CD4-positive, CD25-positive, alpha-beta regulatory T cell (primary cell): ENCODE data around the gene TMC3. TPM values are rescaled to one million over a fixed set of nuclear protein-coding genes. Genes with fewer than 3 reads are reported as not detected.

Experiments
- ATAC-seq, 2 donors: fragments of 150-1000 bp; cut with Tn5 transposase; one replicate each; pipeline ENCODE4 v1.10.0; 2021; ENCODE audit warnings: low read depth in 2 of 2, moderate number of reproducible peaks in 2 of 2, moderate library complexity in 1 of 2
- DNase-seq, 3 donors: peaks; one replicate each; pipeline versions ENCODE4 v3.0.0 to v3.0.0-alpha.2; 2012 to 2022; ENCODE audit warnings: mixed read lengths in 1 of 3
- H3K27ac ChIP-seq: one replicate; pipeline ENCODE4 v1.7.0; 2013; ENCODE audit warnings: mild to moderate bottlenecking, low read length; ENCODE audit not compliant: insufficient read depth, poor library complexity, severe bottlenecking
- H3K27me3 ChIP-seq: one replicate; pipeline ENCODE4 v1.7.0; 2013; ENCODE audit warnings: low read length; ENCODE audit not compliant: control insufficient read depth, insufficient read depth
- H3K36me3 ChIP-seq: one replicate; pipeline ENCODE4 v1.7.0; 2013; ENCODE audit warnings: mild to moderate bottlenecking, low read length, moderate library complexity; ENCODE audit not compliant: control insufficient read depth, insufficient read depth
- H3K4me1 ChIP-seq: 2 replicates; pipeline ENCODE4 v1.7.0; 2013; ENCODE audit warnings: mild to moderate bottlenecking, low read length; ENCODE audit not compliant: insufficient read depth, control insufficient read depth, poor library complexity, severe bottlenecking
- H3K4me3 ChIP-seq: one replicate; pipeline ENCODE4 v1.7.0; 2013; ENCODE audit warnings: low read depth, mild to moderate bottlenecking, low read length, moderate library complexity
- H3K9me3 ChIP-seq, 2 experiments: 1 replicate in 1 of 2; 2 replicates in 1 of 2; pipeline ENCODE4 v1.7.0; 2013; ENCODE audit warnings: low read length in 2 of 2, mild to moderate bottlenecking in 1 of 2, moderate library complexity in 1 of 2; ENCODE audit not compliant: control insufficient read depth in 2 of 2
- H3K27ac Mint-ChIP-seq, 3 donors: one replicate each; pipeline ENCODE4 v1.8.0; 2020 to 2022; ENCODE audit warnings: mild to moderate bottlenecking in 3 of 3, mixed read lengths in 3 of 3, moderate library complexity in 2 of 3
- H3K27me3 Mint-ChIP-seq: one replicate; pipeline ENCODE4 v1.8.0; 2022; ENCODE audit warnings: mild to moderate bottlenecking, mixed read lengths
- H3K36me3 Mint-ChIP-seq: one replicate; pipeline ENCODE4 v1.8.0; 2020; ENCODE audit warnings: mixed read lengths
- H3K4me1 Mint-ChIP-seq, 4 donors: one replicate each; pipeline ENCODE4 v1.8.0; 2020 to 2022; ENCODE audit warnings: mixed read lengths in 4 of 4, mild to moderate bottlenecking in 1 of 4
- H3K4me3 Mint-ChIP-seq, 4 donors: one replicate each; pipeline ENCODE4 v1.8.0; 2020 to 2022; ENCODE audit warnings: mild to moderate bottlenecking in 4 of 4, mixed read lengths in 4 of 4, moderate library complexity in 3 of 4
- H3K9me3 Mint-ChIP-seq, 7 donors: one replicate each; pipeline ENCODE4 v1.8.0; 2020 to 2022; ENCODE audit warnings: mixed read lengths in 7 of 7, mild to moderate bottlenecking in 3 of 7, moderate library complexity in 2 of 7
- polyA plus RNA-seq, 4 donors: library from polyadenylated mRNA; unstranded; fragments of 300-500 nt; fragmentation: Illumina TruSeq; gene quantifications; one replicate each; pipeline ENCODE4 v1.2.3, GENCODE V29; 2021
- total RNA-seq: library from RNA; stranded (reverse); gene quantifications from one replicate; pipeline ENCODE4 v1.2.3, GENCODE V29; 2022

Gene TMC3
- total and polyA plus RNA-seq, 5 donors from 2014 or later: 0.05 to 0.06 TPM; not detected in 3

DNA sequence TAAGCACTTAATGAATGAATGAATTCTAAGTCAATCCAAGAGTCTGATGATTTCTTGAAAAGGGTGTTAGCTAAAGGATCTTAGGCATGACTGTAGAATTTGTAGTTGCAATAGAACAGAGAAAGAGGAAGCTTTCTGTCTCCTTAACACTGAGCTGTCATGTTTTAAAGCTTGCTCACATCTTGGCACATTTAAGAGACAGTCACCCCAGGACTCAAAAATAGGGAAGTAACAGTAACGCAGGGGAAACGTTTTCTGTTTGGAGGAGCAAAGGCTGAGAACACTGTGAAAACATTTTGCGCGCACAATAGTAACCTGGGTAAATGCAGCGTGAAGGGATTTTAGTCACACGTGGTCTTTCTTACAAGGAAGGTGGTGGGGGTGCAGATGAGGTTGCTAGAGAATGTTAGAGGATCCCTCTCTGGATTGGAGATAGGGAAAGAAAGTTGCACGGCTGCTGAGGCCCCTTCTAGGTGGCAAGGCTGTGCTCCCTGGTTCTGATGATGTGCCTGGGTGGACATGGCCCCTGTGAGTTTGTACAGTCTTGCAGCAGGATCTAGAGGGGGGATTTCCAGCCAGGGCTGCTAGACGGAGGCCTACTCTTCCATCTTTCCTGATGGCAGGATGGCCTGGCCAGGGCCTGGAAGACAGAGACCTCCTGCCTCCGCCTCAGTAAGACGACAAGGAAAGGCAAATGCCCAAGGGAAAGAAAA is 62.1 kb downstream of the TMC3 start:
- Mint-ChIP-seq H3K27me3 (no peaks in the 10 kb centered on the region), H3K36me3 (peaks cover 68% of the 10 kb centered on the region), H3K4me3 (peak overlapping the region in 2 of 4 donors; percentile 4 to 5), H3K9me3 (peaks cover 0 to 1% (median 0%) of the 10 kb centered on the region in 7 donors), H3K4me1 (peaks cover 10 to 92% (median 49%) of the 10 kb centered on the region in 4 donors), H3K27ac (peak overlapping the region; percentile 74 to 95 (median 76))
- Histone ChIP-seq H3K27me3 (no peaks in the 10 kb centered on the region), H3K36me3 (peaks cover 59% of the 10 kb centered on the region), H3K27ac (peak overlapping the region; percentile 63), H3K9me3 (no peaks in the 10 kb centered on the region), H3K4me1 (peaks cover 32% of the 10 kb centered on the region), H3K4me3 (no peak overlapping the region)
- ATAC-seq: peak; percentile 26 to 52
- DNase-seq: no peak

DNA sequence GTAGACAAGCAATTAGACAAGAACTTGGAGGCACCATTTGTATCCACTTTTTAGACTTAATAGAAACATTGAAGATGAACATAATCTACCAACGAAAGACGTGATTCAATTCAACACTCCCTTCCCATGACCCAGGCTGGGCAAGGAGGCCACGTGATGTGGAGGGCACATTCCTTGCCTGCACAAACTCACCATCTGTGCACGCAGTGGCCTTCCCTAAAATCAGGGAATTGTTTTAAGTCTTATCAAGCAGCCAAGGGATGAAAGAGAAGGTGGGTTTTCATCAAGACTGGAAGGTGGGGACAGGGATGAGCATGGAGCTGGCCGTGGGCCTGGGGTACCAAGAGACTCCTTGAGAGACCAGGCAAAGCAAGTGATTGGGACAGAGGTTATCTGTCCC is 63.5 kb downstream of the TMC3 start:
- Histone ChIP-seq H3K4me3 (no peak overlapping the region), H3K36me3 (peaks cover 74% of the 10 kb centered on the region), H3K9me3 (no peaks in the 10 kb centered on the region), H3K27ac (peak overlapping the region; percentile 63), H3K4me1 (peaks cover 38% of the 10 kb centered on the region), H3K27me3 (no peaks in the 10 kb centered on the region)
- ATAC-seq (no peak), DNase-seq (no peak)
- Mint-ChIP-seq H3K4me1 (peaks cover 0 to 92% (median 38%) of the 10 kb centered on the region in 4 donors), H3K36me3 (peaks cover 74% of the 10 kb centered on the region), H3K27me3 (no peaks in the 10 kb centered on the region), H3K9me3 (peaks cover 0 to 1% (median 0%) of the 10 kb centered on the region in 7 donors), H3K27ac (peak overlapping the region; percentile 74 to 95 (median 95)), H3K4me3 (peak overlapping the region in 2 of 4 donors; percentile 9 to 17)

GRCh38 chr15:81309647-81310450 is 64.2 kb downstream of the TMC3 start:
- peaks cover 80% of the 10 kb centered on the region for H3K36me3 ChIP-seq
- peak overlapping the region; percentile 42 for H3K27ac ChIP-seq
- ATAC-seq (no peak), DNase-seq (no peak)
- no peaks in the 10 kb centered on the region for H3K9me3 ChIP-seq
- Mint-ChIP-seq H3K4me3 (peak overlapping the region in 1 of 4 donors; percentile 3), H3K36me3 (peaks cover 70% of the 10 kb centered on the region), H3K9me3 (peaks cover 0 to 1% (median 0%) of the 10 kb centered on the region in 7 donors), H3K4me1 (peaks cover under 1 to 92% (median 36%) of the 10 kb centered on the region in 4 donors), H3K27me3 (no peaks in the 10 kb centered on the region), H3K27ac (peak overlapping the region; percentile 74 to 97 (median 95))
- H3K4me1 ChIP-seq: peaks cover 38% of the 10 kb centered on the region
- no peak overlapping the region for H3K4me3 ChIP-seq
- no peaks in the 10 kb centered on the region for H3K27me3 ChIP-seq

DNA sequence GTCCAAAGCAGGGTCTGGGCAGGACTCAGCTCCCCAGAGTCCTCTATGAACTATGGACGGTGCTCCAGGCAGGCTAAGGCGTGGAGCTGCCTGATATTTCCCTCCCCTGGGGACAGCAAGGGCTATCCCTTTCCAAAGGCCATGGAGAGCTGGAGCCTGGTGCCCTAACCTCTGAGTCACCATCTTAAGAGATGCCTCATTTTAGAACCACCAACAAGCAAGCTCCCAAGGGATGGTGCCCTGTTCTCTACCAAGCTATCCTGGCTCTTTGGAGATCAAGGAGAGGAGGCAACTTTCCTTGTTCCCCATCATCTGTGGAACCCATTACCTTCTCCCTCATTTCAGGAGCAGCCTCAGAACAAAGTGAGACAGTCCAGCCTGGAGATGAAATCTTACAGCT is 65.8 kb downstream of the TMC3 start:
- Histone ChIP-seq H3K4me3 (no peak overlapping the region), H3K27ac (no peak overlapping the region), H3K36me3 (peaks cover 91% of the 10 kb centered on the region), H3K27me3 (no peaks in the 10 kb centered on the region), H3K4me1 (peaks cover 50% of the 10 kb centered on the region), H3K9me3 (no peaks in the 10 kb centered on the region)
- ATAC-seq (no peak), DNase-seq (no peak)
- Mint-ChIP-seq H3K36me3 (peaks cover 81% of the 10 kb centered on the region), H3K4me1 (peaks cover 15 to 95% (median 47%) of the 10 kb centered on the region in 4 donors), H3K9me3 (no peaks in the 10 kb centered on the region), H3K4me3 (peak overlapping the region in 2 of 4 donors; percentile 38 to 40), H3K27ac (peak overlapping the region; percentile 20 to 100 (median 80)), H3K27me3 (no peaks in the 10 kb centered on the region)

DNA sequence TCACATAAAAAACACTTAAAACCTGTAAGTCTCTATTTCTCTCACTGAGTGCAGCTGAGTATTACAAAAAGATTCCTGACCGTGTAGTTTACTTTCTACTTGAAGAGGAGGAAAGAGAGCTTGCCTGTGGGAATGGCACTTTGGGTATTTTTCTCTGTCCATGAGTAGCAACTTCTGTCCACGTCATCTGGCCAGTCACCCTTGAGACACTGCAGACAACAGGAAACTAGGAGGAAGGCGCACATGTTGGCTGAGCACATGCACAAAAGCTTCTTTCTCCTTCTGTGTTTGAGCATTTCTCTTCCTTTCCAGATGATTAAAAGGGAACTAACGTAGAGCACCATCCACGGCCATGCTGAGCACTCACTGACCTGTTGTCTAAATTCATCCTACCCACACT is 69.8 kb downstream of the TMC3 start:
- peaks cover 100% of the 10 kb centered on the region for H3K36me3 ChIP-seq
- no peaks in the 10 kb centered on the region for H3K27me3 ChIP-seq
- ATAC-seq (peak; percentile 11 to 17), DNase-seq (no peak)
- H3K9me3 ChIP-seq: no peaks in the 10 kb centered on the region
- peak overlapping the region; percentile 94 for H3K27ac ChIP-seq
- Mint-ChIP-seq H3K4me3 (peak overlapping the region; percentile 99 to 100 (median 100)), H3K27me3 (no peaks in the 10 kb centered on the region), H3K36me3 (peaks cover 92% of the 10 kb centered on the region), H3K4me1 (peaks cover 28 to 84% (median 46%) of the 10 kb centered on the region in 4 donors), H3K9me3 (no peaks in the 10 kb centered on the region), H3K27ac (peak overlapping the region; percentile 89 to 100 (median 100))
- peaks cover 74% of the 10 kb centered on the region for H3K4me1 ChIP-seq
- peak overlapping the region; percentile 97 for H3K4me3 ChIP-seq

DNA sequence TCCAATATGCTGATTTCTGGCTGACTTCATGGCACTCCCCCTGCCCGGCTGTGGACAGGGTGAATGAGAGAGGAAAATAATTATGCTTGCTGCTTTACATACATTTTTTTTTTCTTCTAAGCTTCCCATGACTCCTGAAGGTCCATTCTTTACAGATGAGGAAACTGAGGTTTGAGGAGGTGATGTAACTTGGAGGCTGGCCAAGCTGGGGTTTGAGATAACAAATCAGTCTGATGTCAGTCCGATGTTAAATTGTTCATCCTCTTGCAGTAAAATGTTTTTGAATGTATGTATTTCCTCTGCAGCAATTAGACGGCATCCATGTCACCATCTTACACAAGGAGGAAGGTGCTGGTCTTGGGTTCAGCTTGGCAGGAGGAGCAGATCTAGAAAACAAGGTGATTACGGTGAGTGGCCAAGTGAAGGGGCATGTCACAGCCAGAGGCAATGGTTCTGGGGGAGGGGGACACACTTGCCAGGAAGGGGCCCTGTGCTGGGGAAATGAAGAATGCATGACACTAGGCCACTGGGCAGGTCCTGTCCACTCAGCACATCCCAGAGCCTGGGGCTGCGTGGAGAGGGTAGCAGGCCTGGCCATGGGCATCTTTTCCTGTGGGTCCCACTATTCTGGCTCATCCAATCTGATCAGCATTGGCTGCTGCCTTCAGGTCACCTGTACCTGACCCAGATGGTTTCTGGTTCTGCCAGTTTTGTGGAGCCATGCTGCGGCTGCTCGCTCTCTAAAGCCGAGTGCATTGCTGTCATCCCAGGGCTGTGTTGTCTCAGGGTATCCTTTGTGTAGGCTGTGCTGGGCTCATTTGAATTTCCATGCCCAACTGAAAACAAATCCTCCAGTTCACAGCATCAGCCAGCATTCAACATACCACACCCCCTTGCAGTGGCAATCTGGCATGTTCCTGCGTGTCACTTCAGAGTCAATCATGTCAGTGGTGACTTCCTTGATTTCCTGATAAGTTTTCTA is 70.5 kb downstream of the TMC3 start:
- Mint-ChIP-seq H3K27ac (peak overlapping the region; percentile 89 to 100 (median 100)), H3K9me3 (no peaks in the 10 kb centered on the region), H3K36me3 (peaks cover 92% of the 10 kb centered on the region), H3K27me3 (no peaks in the 10 kb centered on the region), H3K4me3 (peak overlapping the region; percentile 99 to 100 (median 100)), H3K4me1 (peaks cover 28 to 81% (median 45%) of the 10 kb centered on the region in 4 donors)
- Histone ChIP-seq H3K36me3 (peaks cover 98% of the 10 kb centered on the region), H3K4me3 (peak overlapping the region; percentile 97), H3K27me3 (no peaks in the 10 kb centered on the region), H3K9me3 (no peaks in the 10 kb centered on the region), H3K4me1 (peaks cover 75% of the 10 kb centered on the region), H3K27ac (peak overlapping the region; percentile 94)
- peak in 2 of 3 donors; percentile 46 to 66 for DNase-seq
- ATAC-seq: peak; percentile 54 to 57

DNA sequence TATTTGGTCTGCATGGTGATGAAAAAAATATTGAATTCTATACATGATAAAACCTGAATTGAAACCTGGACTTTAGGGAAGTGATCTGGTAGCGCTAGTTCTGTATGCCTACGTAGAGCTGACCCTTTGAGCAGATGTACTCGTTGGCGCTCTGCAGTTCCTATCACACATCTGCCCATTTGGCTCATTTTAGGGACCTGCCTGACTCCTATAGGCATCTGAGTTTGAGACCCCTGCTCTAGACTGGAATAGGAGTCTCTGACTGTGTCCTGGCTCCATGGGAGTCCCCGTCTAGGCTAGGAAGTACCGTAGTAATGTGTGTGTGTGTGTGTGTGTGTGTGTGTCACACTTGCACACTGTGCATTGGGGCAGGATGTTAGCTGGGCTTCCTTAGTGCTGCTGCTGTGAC is 71.3 kb downstream of the TMC3 start:
- no peaks in the 10 kb centered on the region for H3K27me3 ChIP-seq
- no peaks in the 10 kb centered on the region for H3K9me3 ChIP-seq
- H3K36me3 ChIP-seq: peaks cover 90% of the 10 kb centered on the region
- H3K27ac Mint-ChIP-seq: peak overlapping the region; percentile 89 to 100 (median 100)
- peak overlapping the region; percentile 97 for H3K4me3 ChIP-seq
- ATAC-seq (peak; percentile 39 to 45), DNase-seq (peak in 2 of 3 donors; percentile 49 to 59)
- H3K36me3 Mint-ChIP-seq: peaks cover 94% of the 10 kb centered on the region
- peak overlapping the region; percentile 94 for H3K27ac ChIP-seq
- peak overlapping the region; percentile 99 to 100 (median 100) for H3K4me3 Mint-ChIP-seq
- H3K4me1 ChIP-seq: peaks cover 75% of the 10 kb centered on the region
- no peaks in the 10 kb centered on the region for H3K27me3 Mint-ChIP-seq
- peaks cover 28 to 73% (median 47%) of the 10 kb centered on the region in 4 donors for H3K4me1 Mint-ChIP-seq
- no peaks in the 10 kb centered on the region for H3K9me3 Mint-ChIP-seq
